Epithelial cell of esophagus (primary cell): ENCODE data around the gene CACNA1H.

Experiments
- DNase-seq: peaks from one replicate; pipeline ENCODE4 v3.0.0; 2010; ENCODE audit warnings: low read depth
- H3K4me3 ChIP-seq: 2 replicates; pipeline ENCODE4 v1.5.1; 2011; ENCODE audit warnings: mild to moderate bottlenecking, low read length, control low read depth
- CTCF ChIP-seq: IDR thresholded peaks from 2 replicates; pipeline ENCODE4 v1.5.1; 2011; ENCODE audit warnings: low read depth, mild to moderate bottlenecking, low read length, control low read depth, inconsistent platforms; ENCODE audit not compliant: insufficient read depth; ENCODE audit errors: missing control alignments

CACNA1H gene

GRCh38 chr16:1156055-1156982 is 3.4 kb downstream of the CACNA1H start:
- H3K4me3 ChIP-seq, result no peak overlapping the region
- TF ChIP-seq CTCF, result no peak
- DNase-seq, result no peak

- no peak for TF ChIP-seq CTCF
- no peak overlapping the region for H3K4me3 ChIP-seq
These were observed 4.2 kb downstream of the CACNA1H start for GRCh38 chr16:1156983-1157638.

GRCh38 chr16:1157639-1158455 is 4.9 kb downstream of the CACNA1H start:
- no peak for TF ChIP-seq CTCF
- DNase-seq, result no peak
- H3K4me3 ChIP-seq, result no peak overlapping the region

More at GRCh38 chr16:1156983-1157638, 4.2 kb downstream of the CACNA1H start:
- DNase-seq, result no peak

- no peak overlapping the region for H3K4me3 ChIP-seq
- TF ChIP-seq CTCF, result no peak
- DNase-seq, result no peak
These were observed 5.8 kb downstream of the CACNA1H start for GRCh38 chr16:1158456-1159324.

GRCh38 chr16:1159325-1159972 is 6.5 kb downstream of the CACNA1H start:
- TF ChIP-seq CTCF, result no peak
- no peak overlapping the region for H3K4me3 ChIP-seq
- DNase-seq, result no peak
